ENCODE data around the gene STOX1. TPM values are rescaled to one million over a fixed set of nuclear protein-coding genes. Genes with fewer than 3 reads are reported as not detected.
"Not testable (repeated sequence)": the region's sequence is repeated elsewhere in the genome, so short reads cannot be mapped to it uniquely, and the experiment has no call there.

The STOX1 gene
- total RNA-seq, 2 donors from 2014 or later, result 0.68 to 1.9 TPM

DNA sequence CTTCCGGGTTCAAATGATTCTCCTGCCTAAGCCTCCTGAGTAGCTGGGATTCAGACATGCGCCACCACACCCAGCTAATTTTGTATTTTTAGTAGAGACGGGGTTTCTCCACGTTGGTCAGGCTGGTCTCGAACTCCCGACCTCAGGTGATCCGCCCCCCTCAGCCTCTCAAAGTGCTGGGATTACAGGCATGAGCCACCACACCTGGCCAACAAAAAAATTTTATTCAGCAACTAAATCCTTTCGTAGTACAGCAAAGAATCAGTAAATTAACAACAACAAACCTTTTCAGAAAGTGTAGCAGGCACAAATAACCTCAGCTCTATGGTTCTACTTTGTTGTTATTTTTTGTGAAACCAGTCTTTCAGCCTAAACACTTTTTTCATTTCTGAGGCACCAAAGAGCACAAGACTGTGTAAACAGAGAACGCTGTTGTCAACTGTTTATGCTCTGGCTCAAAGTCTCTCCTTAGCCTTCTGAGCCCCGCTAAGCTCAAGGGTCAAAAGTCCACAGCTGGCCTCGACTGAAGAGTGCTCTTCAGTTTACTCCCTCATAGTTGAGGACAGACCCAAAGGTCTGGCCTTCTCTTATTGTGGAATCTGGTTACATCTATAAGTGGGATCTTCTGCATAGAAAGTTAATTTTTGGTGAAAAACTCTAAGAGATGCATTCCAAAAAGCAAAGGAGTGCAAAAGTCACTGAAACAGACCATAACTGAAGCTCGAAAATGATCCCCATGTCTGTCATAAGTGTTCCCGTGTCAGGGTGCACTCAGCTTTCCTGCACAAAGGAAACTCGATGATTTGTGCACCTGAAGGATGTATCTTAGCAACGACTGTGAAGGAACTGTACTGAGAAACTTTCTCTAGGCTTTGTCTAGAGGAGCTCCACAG, 49.2 kb downstream of the STOX1 start:
- DNase-seq, result no peak
- intact Hi-C loops (cut with DNase I), result no loop called here
- ATAC-seq, result no peak

DNA sequence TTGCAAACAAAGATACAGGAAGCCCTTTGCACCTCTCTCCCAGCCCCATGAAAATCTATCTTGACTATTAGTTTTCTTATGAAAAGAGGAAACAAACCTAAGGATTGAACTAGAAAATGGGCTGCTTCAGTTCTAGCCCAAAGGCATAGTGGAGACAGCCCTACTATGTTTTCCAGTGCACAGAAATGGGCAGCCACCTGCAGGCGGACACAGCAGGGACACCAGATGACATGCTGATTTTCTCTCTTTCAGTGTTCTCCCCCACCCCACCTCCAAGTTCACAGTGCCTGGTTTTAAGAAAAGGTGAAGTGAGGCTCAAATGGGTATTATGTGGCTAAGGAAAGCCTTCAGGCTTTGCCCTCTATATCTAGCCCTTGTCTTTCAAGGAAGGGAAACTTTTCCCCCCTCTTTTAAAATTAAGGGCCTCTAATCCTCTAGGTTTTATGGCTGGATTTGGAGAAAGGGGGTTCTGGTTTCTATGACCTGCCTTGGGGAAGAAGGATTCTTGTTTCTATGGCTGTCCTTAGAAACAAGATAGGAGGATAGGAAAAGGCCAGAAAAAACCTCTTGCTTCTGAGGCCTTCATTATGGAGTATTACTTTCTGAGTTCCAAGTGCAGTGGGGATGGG, 50.3 kb downstream of the STOX1 start:
- intact Hi-C loops (cut with DNase I), result no loop called here
- DNase-seq (no peak), ATAC-seq (no peak)

DNA sequence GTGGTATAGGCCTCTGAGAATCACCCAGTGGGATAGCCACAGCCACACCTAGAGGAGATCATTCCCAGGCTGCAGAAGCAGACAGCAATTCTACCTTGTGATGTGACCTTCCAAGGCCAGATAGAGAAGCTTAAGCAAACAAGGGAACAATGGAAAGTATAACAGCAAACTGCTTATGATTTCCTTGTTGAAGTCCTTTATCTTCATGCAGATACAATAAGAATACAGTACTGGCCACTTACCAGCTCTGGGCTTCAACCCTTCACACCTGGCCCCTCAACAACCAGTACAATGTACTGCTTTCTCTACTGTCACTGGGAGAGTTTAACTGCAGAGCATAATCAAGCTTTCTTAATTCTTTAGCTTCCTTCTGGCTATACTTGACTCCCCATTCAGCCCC, 51.2 kb downstream of the STOX1 start:
- ATAC-seq (no peak), DNase-seq (no peak)
- intact Hi-C loops (cut with DNase I), result no loop called here

DNA sequence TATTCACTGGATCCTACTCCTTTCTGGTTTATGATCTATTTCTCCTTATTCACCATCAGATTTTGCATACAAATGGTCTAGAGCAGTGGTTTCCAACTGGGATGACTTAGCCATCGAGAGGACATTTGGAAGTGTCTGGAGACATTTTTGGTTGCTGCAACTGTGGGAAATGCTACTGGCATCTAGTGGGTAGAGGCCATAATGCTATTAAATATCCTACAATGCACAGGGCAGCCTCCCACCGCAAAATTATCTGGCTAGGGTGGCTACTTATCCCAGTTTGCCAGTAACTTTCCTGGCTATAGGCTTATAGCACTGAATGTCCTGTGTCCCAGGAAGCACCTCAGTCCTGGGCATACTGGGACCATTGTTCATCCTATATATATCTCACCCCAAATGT, 52.3 kb downstream of the STOX1 start:
- ATAC-seq (no peak), DNase-seq (no peak)
- intact Hi-C loops (cut with DNase I), result no loop called here

DNA sequence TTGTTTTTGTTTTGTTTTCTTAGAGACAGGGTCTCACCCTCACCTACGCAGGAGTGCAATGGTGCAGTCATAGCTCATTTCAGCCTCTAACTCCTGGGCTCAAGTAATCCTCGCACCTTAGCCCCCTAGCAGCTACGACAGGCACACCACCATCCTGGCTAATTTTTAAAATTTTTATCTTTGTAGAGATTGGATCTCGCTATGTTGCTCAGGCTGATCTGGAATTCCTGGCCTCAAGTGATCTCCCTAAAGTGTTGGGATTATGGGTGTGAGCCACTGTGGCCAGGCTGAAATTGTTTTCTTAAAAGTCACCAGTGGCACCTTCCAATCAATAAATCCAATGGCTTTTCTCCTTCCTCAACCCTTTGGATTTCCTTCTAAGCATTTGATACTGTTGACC, 52.9 kb downstream of the STOX1 start:
- ATAC-seq, result no peak

DNA sequence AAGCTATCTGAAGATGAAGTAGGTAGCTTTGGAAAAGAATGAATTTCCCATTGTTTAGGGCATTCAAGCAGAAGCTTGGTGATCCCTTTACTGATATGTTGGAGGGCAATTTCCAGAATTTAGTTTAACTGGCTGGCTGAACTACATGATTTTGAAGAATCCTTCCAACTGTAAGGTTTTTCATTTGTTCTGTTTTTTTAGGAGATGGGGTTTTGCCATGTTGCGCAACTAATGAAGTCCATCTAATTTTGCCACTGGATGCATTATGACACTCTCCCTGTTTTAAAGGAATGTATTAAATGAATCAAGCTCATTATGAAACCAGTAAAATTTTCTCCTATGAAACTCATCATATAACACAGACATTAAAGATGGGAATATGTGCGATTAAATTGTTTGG, 67.7 kb downstream of the STOX1 start:
- no peak for DNase-seq
- ATAC-seq, result no peak
- intact Hi-C loops (cut with DNase I), result loop anchor here (5.0 to 10.0 kb wide), 3 partner anchors 100 to 343 kb away; no protein-coding TSS in a partner anchor

More for the DNA sequence above, 52.9 kb downstream of the STOX1 start:
- DNase-seq, result no peak
- intact Hi-C loops (cut with DNase I), result no loop called here

DNA sequence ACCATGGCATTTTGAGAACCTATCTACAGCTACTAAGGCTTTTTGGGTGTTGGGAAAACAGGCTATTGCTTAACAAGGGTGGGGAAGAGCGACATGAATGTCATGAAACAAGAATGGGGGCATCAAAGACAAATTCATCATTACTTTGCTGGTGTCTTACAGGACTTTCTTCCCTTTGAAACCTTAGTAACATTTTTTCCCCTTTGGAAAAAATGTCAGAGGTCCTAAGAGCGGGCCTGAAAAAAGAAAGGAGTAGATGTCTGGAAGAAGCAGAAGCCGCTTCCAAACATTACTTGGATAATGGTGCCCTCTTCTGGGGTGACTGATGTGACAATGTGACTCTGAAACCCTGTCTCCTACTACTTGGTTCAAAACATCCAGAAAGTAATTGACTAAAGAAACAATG, 70.0 kb downstream of the STOX1 start:
- DNase-seq (no peak), ATAC-seq (no peak)
- intact Hi-C loops (cut with DNase I), result loop anchor here (5.0 to 10.0 kb wide), 3 partner anchors 103 to 345 kb away; no protein-coding TSS in a partner anchor

DNA sequence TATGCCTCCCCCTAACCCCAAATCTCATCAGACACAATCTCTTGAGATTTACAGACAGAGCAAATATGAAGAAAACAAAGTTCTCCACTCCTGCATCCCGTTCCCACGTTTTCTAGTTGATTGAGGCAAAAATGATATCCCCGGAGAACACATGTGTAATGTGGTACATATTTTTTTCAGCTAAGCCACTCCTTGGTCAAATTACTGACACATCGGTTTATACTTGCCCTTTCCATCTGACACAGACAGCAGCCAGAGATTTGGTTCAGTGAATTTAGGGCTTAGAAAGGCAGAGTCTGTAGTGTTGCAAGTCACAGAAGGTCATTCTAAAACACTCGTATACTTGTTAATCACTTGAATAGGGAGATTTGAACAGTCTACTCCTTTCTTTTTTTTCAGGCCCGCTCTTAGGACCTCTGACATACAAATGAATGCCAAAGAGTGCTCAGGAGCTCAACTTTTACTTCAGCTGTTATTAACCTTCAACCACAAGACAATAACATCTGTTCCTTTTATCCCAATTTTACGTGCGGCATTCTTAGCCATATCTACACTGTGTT, 71.9 kb downstream of the STOX1 start:
- ATAC-seq (no peak), DNase-seq (no peak)
- intact Hi-C loops (cut with DNase I), result loop anchor here (5.0 to 10.0 kb wide), 3 partner anchors 104 to 347 kb away; no protein-coding TSS in a partner anchor

DNA sequence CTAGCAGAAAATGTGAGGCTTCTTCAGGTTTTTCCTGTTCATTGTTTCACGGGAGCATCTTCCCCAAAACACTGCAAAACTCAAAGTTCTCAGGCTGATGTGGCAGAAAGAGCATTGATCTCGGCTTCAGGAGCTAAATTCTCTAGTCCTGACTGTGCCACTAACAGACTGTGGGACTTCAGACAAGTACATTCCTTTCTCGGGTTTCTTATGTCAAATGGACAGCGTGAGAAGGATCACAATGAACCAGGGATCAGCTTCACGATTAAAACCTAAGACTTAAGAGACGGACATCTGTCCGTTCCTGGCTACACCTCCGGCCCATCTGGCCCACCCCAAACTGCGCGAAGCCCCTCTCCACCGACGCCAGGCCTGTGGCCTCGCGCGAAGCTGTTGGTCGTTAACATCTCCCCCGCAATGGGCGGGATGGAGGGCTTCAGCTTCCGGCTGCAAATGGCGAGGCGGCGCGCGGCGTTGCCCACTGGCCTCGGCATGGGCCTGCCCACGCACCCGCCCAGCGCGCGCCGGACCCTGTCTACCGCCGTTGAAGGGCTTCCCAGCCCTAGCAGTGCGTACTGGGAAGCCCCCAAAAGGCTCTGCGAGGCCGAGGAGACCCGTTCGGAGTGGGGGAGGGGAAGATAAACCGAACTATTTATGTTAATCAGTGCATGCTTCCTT, 73.2 kb downstream of the STOX1 start:
- intact Hi-C loops (cut with DNase I), result no loop called here
- peak; percentile 73 to 80 for ATAC-seq
- peak; percentile 88 for DNase-seq

DNA sequence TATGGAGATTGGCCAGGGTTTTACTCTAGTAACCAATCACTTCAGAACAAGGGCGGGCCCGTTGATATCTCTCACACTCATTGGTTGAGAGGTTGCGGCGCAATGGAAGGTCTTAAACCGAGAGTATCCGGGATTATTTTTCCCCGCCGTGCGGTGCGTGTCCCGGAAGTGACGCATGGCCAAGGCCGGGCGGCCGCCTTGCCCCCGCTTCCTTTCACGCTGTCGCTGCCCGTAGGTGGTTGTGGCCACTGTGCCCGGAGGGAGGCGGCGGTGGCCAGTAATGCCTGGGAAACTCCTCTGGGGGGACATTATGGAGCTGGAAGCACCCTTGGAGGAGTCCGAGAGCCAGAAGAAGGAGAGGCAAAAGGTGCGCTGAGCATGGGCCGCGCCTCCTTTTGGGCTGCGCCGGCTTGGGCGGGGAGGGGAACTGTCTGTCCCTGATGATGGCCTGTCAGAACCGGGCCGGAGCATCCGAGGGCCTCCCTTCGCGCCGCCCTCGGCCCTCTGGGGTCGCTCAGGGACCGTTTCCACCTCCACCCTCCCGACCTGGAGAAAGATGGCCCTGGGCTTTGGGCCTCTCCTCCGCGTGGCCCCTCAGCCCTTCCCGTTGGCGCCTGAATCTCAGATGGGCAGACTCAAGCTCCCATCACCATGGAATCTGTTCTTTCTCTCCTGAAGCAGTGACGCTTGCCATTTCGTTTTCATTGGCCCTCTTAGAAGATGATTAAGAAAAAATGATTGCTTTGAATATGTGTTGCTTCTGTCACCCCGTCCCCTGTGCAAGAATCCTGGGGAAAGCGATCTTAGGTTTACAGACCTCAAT, 74.0 kb downstream of the STOX1 start, which contains the start of gene DDX50:
DDX50 (plus strand) TSS at position 211 of the 823 bp plus-strand sequence; CDS start at position 281, 70 bp downstream.
- peak; percentile 97 to 99 for ATAC-seq

DNA sequence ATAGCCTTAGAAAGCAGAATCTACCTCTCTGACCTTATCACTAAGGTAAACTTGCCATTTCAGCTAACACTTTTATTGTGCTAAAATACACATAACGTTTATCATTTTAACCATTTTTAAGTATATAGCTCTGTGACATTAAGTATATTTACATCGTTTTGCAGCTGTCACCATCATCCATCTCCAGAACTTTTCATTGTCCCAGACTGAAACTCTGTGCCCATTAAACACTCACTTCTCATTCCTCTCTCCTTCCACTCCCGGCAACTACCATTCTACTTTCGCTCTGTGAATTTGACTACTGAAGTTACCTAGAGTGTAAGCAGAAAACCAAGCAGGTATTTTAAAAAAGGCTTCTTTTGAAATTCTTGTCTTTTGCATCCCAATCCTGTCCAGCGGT, 75.1 kb downstream of the STOX1 start:
- no peak for DNase-seq
- intact Hi-C loops (cut with DNase I), result no loop called here
- ATAC-seq, result no peak

More for the DNA sequence above, 74.0 kb downstream of the STOX1 start, which contains the start of gene DDX50:
- intact Hi-C loops (cut with DNase I), result no loop called here
- peak; percentile 98 for DNase-seq

DNA sequence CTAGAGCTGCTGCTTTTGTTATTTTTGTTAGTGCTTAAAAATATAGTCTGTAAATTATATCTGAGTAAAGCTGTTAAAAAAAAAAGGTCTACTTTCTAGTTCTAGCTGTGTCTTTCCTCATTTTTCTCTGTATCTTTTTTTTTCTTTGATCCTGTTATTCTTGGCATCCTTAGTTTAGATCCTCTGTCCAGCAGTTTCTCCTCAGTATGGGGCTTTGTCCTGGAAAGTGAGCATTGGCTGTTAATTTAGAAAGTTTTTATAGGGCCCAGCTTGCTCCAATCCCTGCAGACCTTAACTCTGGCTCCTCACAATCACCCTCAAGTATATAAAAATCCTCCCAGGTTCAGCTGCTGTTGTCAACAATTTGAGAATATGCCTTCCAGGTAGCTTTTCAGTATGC, 97.3 kb downstream of the STOX1 start:
- DNase-seq (no peak), ATAC-seq (no peak)
- intact Hi-C loops (cut with DNase I), result no loop called here

DNA sequence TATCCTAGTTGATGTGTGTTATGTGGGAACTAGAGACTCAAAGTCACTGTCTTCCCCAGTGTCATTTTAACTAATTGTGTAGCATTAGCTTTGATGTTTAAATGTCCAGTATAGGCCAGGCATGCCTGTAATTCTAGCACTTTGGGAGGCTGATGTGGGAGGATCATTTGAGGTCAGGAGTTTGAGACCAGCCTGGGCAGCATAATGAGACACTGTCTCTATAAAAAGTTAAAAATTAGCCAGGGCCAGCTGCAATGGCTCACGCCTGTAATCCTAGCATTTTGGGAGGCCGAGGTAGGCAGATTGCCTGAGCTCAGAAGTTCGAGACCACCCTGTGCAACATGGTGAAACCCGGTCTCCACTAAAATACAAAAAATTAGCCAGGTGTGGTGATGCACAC, 98.2 kb downstream of the STOX1 start:
- intact Hi-C loops (cut with DNase I), result no loop called here
- no peak for ATAC-seq
- no peak for DNase-seq

DNA sequence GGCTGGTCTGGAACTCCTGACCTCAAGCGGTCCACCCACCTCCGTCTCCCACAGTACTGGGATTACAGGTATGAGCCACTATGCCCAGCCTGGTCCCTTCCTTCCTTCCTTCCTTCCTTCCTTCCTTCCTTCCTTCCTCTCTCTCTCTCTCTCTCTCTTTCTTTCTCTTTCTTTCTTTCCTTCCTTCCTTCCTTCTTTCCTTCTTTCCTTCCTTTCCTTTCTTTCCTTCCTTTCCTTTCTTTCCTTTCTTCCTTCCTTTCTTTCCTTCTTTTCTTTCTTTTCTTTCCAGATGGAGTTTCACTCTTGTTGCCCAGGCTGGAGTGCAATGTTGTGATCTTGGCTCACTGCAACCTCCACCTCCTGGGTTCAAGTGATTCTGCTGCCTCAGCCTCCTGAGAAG, 101.8 kb downstream of the STOX1 start:
- intact Hi-C loops (cut with DNase I); ATAC-seq; DNase-seq: not testable (repeated sequence)

DNA sequence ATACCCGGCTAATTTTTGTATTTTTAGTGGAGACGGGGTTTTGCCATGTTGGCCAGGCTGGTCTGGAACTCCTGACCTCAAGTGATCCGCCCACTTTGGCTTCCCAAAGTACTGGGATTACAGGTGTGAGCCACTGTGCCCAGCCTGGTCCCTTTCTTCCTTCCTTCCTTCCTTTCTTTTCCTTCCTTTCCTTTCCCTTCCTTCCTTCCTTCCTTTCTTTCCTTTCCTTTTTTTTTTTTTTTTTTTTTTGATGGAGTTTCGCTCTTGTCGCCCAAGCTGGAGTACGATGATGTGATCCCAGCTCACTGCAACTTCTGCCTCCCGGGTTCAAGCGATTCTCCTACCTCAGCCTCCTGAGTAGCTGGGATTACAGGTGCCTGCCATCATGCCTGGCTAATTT, 102.6 kb downstream of the STOX1 start:
- intact Hi-C loops (cut with DNase I); ATAC-seq; DNase-seq: not testable (repeated sequence)

DNA sequence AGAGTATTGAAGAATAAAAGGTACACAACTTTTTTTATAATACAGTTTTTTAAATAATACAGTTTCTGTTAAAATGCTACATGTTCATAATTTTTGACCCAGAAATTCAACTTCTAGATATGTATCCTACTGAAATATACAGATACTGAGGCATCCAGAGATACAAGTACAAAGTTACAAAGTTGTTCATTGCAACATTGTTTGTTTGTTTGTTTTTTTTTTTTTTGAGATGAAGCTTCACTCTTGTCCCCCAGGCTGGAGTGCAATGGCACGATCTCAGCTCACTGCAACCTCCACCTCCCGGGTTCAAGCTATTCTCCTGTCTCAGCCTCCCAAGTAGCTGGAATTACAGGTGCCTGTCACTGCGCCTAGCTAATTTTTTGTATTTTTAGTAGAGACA, 105.5 kb downstream of the STOX1 start:
- intact Hi-C loops (cut with DNase I); ATAC-seq; DNase-seq: not testable (repeated sequence)

DNA sequence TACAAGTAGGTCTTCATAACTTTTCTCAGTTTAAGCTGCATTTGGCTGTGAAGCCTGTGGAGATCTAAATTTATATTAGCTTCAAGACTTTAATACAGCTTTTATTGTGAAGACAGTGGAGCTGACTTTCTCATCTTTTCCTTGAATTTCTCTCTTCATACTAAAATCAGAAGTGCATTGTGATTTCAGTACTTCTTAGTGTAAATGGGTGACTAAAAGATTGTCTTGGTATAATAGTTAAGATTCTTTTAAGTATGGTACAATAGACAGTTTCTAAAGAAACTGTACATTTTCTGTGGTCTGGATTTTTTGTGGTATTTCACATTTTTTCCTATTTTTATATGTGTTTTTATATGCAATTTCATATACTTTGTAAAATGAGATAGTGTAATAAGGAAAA, 107.7 kb downstream of the STOX1 start:
- intact Hi-C loops (cut with DNase I), result no loop called here
- DNase-seq (no peak), ATAC-seq (no peak)

DNA sequence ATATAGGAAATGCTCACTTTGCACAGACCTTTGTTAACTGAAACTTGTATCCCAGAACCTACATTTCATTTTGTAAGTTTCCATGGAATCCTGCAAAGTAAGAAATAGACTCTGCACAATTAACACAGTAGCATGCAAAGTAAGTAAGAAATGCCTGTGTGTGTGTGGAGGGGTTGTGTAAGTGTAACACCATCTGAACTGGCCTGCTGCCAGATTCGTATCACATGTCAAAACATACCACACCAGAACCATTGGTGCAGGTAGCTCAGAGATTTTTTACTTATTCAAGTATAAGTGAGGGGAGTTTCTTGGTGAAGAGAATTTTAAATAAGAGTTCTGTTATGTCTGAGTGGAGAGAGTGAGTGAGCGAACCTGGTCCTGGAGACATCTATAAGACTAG, 110.8 kb downstream of the STOX1 start:
- intact Hi-C loops (cut with DNase I), result no loop called here
- DNase-seq (no peak), ATAC-seq (no peak)

DNA sequence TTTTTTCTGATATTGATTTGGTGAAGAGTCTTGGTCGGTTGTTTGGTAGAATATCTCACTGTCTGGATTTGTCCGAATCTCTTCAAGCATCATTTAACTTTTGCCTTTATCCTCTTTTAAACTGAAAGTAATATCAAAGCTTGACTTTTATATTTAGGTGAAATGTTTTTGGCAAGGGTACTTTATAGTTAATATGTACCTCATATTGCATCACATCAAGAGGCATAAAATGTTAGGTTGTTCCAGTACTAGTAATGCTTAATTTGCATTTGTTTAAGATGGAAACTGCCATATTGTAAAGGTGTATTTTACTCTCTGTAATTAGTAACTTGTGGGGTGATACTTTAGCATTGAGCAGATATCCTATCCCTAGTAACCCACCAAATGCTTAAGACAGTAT, 111.6 kb downstream of the STOX1 start:
- no peak for DNase-seq
- intact Hi-C loops (cut with DNase I), result no loop called here
- no peak for ATAC-seq

Measured in left cardiac atrium (tissue), 4 donors.